Heart left ventricle (tissue), 16 donors: ENCODE data around the gene OASL. TPM values are rescaled to one million over a fixed set of nuclear protein-coding genes. Genes with fewer than 3 reads are reported as not detected.

Source experiments
- ATAC-seq, 4 donors: fragments of 200-7000 bp; cut with Tn5 transposase; one replicate each; pipeline ENCODE4 v1.9.1; 2020 to 2022; ENCODE audit warnings: moderate library complexity in 4 of 4, mild to moderate bottlenecking in 3 of 4, moderate number of reproducible peaks in 1 of 4
- DNase-seq, 5 donors: peaks; one replicate each; pipeline ENCODE4 v3.0.0-alpha.2; 2020
- H3K27ac ChIP-seq, 12 donors: fragments of 200-600 bp; sonication (generic) in 4 of 12; one replicate each; pipeline versions ENCODE4 v1.5.0 to v1.8.0; 2016 to 2022; ENCODE audit warnings: mild to moderate bottlenecking in 2 of 12
- H3K27me3 ChIP-seq, 9 donors: fragments of 200-600 bp; sonication (generic) in 2 of 9; one replicate each; pipeline versions ENCODE4 v1.5.1 to v1.8.0; 2016 to 2022; ENCODE audit warnings: mild to moderate bottlenecking in 3 of 9
- H3K36me3 ChIP-seq, 9 donors: fragments of 200-600 bp; sonication (generic) in 2 of 9; one replicate each; pipeline versions ENCODE4 v1.5.0 to v1.8.0; 2018 to 2022; ENCODE audit warnings: mild to moderate bottlenecking in 2 of 9
- H3K4me1 ChIP-seq, 12 donors: fragments of 200-600 bp; sonication (generic) in 4 of 12; one replicate each; pipeline versions ENCODE4 v1.5.0 to v1.8.0; 2016 to 2022; ENCODE audit warnings: mild to moderate bottlenecking in 3 of 12
- H3K4me3 ChIP-seq, 12 donors: fragments of 200-600 bp; sonication (generic) in 4 of 12; one replicate each; pipeline versions ENCODE4 v1.5.0 to v1.8.0; 2017 to 2022; ENCODE audit warnings: mild to moderate bottlenecking in 9 of 12, moderate library complexity in 4 of 12
- H3K9me3 ChIP-seq, 12 donors: fragments of 200-600 bp; sonication (generic) in 4 of 12; one replicate each; pipeline versions ENCODE4 v1.5.0 to v1.8.0; 2016 to 2022; ENCODE audit warnings: mild to moderate bottlenecking in 1 of 12
- CTCF ChIP-seq, 12 donors: fragments of 200-600 bp; sonication (generic) in 4 of 12; IDR thresholded peaks; one replicate each; pipeline versions ENCODE4 v1.5.0 to v1.8.0; 2018 to 2022; ENCODE audit warnings: antibody characterized with exemption in 12 of 12, mild to moderate bottlenecking in 5 of 12
- POLR2A ChIP-seq, 2 donors: fragments of 450-650 bp; IDR thresholded peaks; one replicate each; pipeline ENCODE4 v1.6.1; 2017; ENCODE audit warnings: antibody characterized with exemption in 2 of 2, mild to moderate bottlenecking in 2 of 2, moderate library complexity in 2 of 2
- WGBS, 4 donors: extraction: QIAGEN DNeasy Blood & Tissue Kit in 2 of 4; methylation state at CpG; one replicate each; pipeline versions ENCODE4 v1.1.5 to v1.1.7; 2013 to 2018; 5-methylcytosine and 5-hydroxymethylcytosine counted together
- intact Hi-C, 10 donors: fragments of 100-400 bp; cut with DNase I; formaldehyde crosslinking; loops; one replicate each; pipeline versions ENCODE4 v1.11.1 to v1.14.2; 2022
- polyA plus RNA-seq, 2 donors: library from polyadenylated mRNA; stranded (reverse); fragments of 200-250 nt; gene quantifications; one replicate each; pipeline ENCODE4 v1.2.3, GENCODE V29; 2013
- total RNA-seq, 9 donors: library from RNA; depleted of rRNA in 2 of 9; stranded (reverse); fragments of >200 nt in 2 of 9; fragmentation: NEBNext Ultra II Directional in 3 of 9; extraction: Animal tissue kit (Norgen Biotek cat#: 25700) in 3 of 9; gene quantifications; one replicate each; pipeline versions ENCODE4 v1.1.0 to v1.2.4, GENCODE V29; 2016 to 2023
- donor health status: ischemic (EF 13 %, LVEDD 7.1; RV severe dilation, severe dysfunction).
- donor health status: healthy with polysubstance abuse.
- donor health status: DM: no; HTN: yes; CAD: no.
- donor health status: DM: no; HTN: no; CAD: no.
- donor health status: ischemic (EF 25% LVEDD 6.9; RV normal size, moderate dysfunction).
- donor health status: ischemic (EF 25% LVEDD 5.7; RV mildly dilated, moderate dysfunction).
- donor health status: healthy.
- donor health status: DM: yes; HTN: yes; CAD: no.
- donor health status: ischemic (EF 35%, LVEDD 5.7; RV mildly dilated, moderate dysfunction).
- donor health status: nonischemic (EF 11% LVEDD 7.7; RV severe dilation, severe dysfunction).
- donor health status: DM: yes; HTN: yes; CAD: no.
- donor health status: PGD.
- donor health status: ischemic (EF 29% LVEDD 5.4; RV normal size, mild dysfunction).
- donor health status: nonischemic (EF 23%, LVEDD 6.1; RV moderate dilation, normal function).

Gene OASL
- total and polyA plus RNA-seq, 11 donors = 0.32 to 5.0 (median 0.53) TPM; not detected in 1

GRCh38 chr12:120988234-120988633 is 50.8 kb downstream of the OASL start:
- Histone ChIP-seq H3K27me3 (no peaks in the 10 kb centered on the region), H3K4me3 (no peak overlapping the region), H3K27ac (no peak overlapping the region), H3K4me1 (no peaks in the 10 kb centered on the region), H3K36me3 (no peaks in the 10 kb centered on the region), H3K9me3 (no peaks in the 10 kb centered on the region)
- no peak for DNase-seq
- intact Hi-C loops = no loop called here
- no peak for ATAC-seq
- 82 to 86% (median 85%) methylated on average over 4 of the region's 4 CpGs for WGBS, 4 donors
- TF ChIP-seq POLR2A (IDR thresholded peaks at IDR 0.05) = no peak
- no peak for TF ChIP-seq CTCF (IDR thresholded peaks at IDR 0.05)

DNA sequence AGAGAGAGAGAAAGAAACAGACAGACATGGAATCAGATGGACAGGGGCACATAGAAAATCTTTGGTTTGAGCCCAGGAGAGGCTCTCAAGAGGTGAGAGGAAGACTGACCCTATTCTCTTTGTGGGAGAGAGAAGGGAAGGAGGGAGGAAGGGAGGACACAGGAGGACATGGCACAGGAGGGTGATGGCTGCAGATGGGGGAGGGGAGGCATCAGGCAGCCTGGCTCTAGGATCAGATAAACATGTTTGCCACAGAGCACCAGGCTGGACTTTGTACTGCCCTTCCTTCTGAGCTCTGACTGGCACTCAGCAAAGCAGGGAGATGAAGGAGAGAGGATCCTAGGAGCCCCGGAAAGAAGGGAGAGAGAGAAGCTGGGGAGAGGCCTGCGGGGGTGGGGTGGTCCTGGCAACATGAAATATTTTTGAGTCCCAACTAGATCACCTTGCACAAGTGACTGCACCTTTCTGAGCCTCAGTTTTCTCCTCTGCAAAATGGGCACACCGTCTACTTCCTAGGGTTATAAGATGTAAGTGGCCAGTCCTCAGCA is 54.6 kb downstream of the OASL start:
- Histone ChIP-seq H3K9me3 (no peaks in the 10 kb centered on the region), H3K36me3 (no peaks in the 10 kb centered on the region), H3K4me1 (no peaks in the 10 kb centered on the region), H3K27ac (no peak overlapping the region), H3K4me3 (no peak overlapping the region), H3K27me3 (no peaks in the 10 kb centered on the region)
- DNase-seq (no peak), ATAC-seq (no peak)
- intact Hi-C loops = no loop called here
- 72 to 85% (median 81%) methylated on average over 3 of the region's 3 CpGs for WGBS, 4 donors
- no peak for TF ChIP-seq POLR2A (IDR thresholded peaks at IDR 0.05)
- no peak for TF ChIP-seq CTCF (IDR thresholded peaks at IDR 0.05)

DNA sequence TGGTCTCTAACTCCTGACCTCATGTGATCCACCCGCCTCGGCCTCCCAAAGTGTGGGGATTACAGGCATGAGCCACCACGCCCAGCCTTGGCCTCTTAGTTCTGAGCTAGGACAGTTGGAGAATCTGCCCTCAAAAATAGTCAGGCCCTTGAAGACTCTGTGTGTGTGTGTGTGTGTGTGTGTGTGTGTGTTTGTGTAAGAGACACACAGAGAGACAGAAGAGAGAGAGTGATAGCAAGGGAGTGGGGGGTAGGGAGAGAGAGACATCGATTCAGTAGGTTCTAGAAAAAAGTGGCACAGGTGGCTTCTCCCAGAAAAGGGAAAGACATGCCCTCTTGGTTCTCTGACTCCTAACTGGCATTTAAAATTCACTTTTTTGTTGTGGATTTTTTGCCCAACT is 55.3 kb downstream of the OASL start:
- H3K4me3 ChIP-seq = no peak overlapping the region
- H3K9me3 ChIP-seq = no peaks in the 10 kb centered on the region
- intact Hi-C loops = no loop called here
- TF ChIP-seq POLR2A (IDR thresholded peaks at IDR 0.05) (no peak), CTCF (IDR thresholded peaks at IDR 0.05) (no peak)
- DNase-seq = no peak
- no peaks in the 10 kb centered on the region for H3K27me3 ChIP-seq
- H3K4me1 ChIP-seq = no peaks in the 10 kb centered on the region
- no peak for ATAC-seq
- H3K36me3 ChIP-seq = no peaks in the 10 kb centered on the region
- no peak overlapping the region for H3K27ac ChIP-seq
- WGBS, 4 donors = 80 to 88% (median 85%) methylated on average over 4 of the region's 4 CpGs

GRCh38 chr12:120982659-120983058 is 56.4 kb downstream of the OASL start:
- Histone ChIP-seq H3K4me3 (no peak overlapping the region), H3K36me3 (no peaks in the 10 kb centered on the region), H3K27me3 (no peaks in the 10 kb centered on the region), H3K9me3 (no peaks in the 10 kb centered on the region), H3K4me1 (no peaks in the 10 kb centered on the region), H3K27ac (no peak overlapping the region)
- TF ChIP-seq POLR2A (IDR thresholded peaks at IDR 0.05) = no peak
- TF ChIP-seq CTCF (IDR thresholded peaks at IDR 0.05) = no peak
- 79 to 84% (median 81%) methylated on average over 7 of the region's 7 CpGs for WGBS, 4 donors
- intact Hi-C loops = no loop called here
- no peak for ATAC-seq
- no peak for DNase-seq
